Measurements from ENCODE around the gene ANKRD13C.

GRCh38 chr1:70361727-70362398 is 7.3 kb upstream of the ANKRD13C start:
- TF ChIP-seq CTCF (IDR thresholded peaks at IDR 0.05) (no peak), POLR2A (IDR thresholded peaks at IDR 0.05) (no peak)

Data from right lobe of liver (tissue), 4 donors.